ENCODE data around the gene CAMK1D. TPM values are rescaled to one million over a fixed set of nuclear protein-coding genes. Genes with fewer than 3 reads are reported as not detected.

Gene CAMK1D
- total RNA-seq, 2 experiments from 2014 or later: 19.0 to 25.6 TPM

- POLR2A ChIA-PET: no interaction called here
- intact Hi-C loops (cut with micrococcal nuclease; ENCODE audit: unreplicated experiment): loop anchor here (5.0 kb wide), 1 partner anchor 167 kb away; no protein-coding TSS in a partner anchor
- CTCF ChIA-PET (ENCODE audit: unreplicated experiment): no interaction called here
- Histone ChIP-seq H3K79me2 (ENCODE audit: insufficient read depth, low read depth, low read length) (no peaks in the 10 kb centered on the region; the same call in 1 of the 2 replicates), H3K4me1 (ENCODE audit: insufficient read depth, low read length, poor library complexity, severe bottlenecking) (peaks cover 19% of the 10 kb centered on the region), H4K20me1 (ENCODE audit: insufficient read depth, low read length) (no peaks in the 10 kb centered on the region), H3K9me2 (ENCODE audit: insufficient read depth, low read length) (no peaks in the 10 kb centered on the region), H3K4me2 (ENCODE audit: low read length) (no peak overlapping the region), H2AFZ (ENCODE audit: low read length) (no peak overlapping the region), H3K36me3 (ENCODE audit: insufficient read depth, low read length) (no peaks in the 10 kb centered on the region), H3K27ac (ENCODE audit: low read depth, low read length, poor library complexity, severe bottlenecking) (no peak overlapping the region), H3K9me3 (ENCODE audit: low read length) (no peaks in the 10 kb centered on the region), H3K4me3 (ENCODE audit: low read depth, low read length, poor library complexity, severe bottlenecking) (no peak overlapping the region)
- DNase-seq (ENCODE audit: low spot score): no peak
- BruUV-seq (replicated peaks): no TSS peak
- TF ChIP-seq EZH2phosphoT487 (IDR thresholded peaks at IDR 0.05; ENCODE audit: borderline replicate concordance, low read depth, low read length) (no peak), CTCF (conservative IDR thresholded peaks at IDR 0.05; ENCODE audit: low read length) (no peak)
Measured at GRCh38 chr10:12489806-12490205, 140.5 kb downstream of the CAMK1D start.

DNA sequence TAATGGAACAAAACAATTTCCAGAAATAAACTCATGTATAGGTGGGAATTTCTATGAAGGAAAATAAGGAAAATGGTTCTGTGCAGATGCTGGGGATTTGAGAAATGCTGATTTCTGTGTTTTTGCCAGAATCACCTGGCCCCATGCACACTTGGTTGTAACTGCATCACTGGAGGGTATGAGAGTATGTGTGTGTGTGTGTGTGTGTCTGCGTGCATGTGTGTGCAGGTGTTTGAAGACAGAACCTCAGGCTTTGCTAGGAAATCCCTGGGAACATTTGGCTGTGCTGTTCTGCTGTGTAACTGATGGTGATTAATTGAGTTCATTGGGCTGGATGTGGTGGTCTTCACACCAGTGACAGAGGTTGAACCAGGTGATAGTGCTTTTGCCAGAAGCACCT lies 141.6 kb downstream of the CAMK1D start:
- POLR2A ChIA-PET: no interaction called here
- no peaks in the 10 kb centered on the region for H3K9me3 ChIP-seq (ENCODE audit: low read length)
- H3K4me1 ChIP-seq (ENCODE audit: insufficient read depth, low read length, poor library complexity, severe bottlenecking): peaks cover 8% of the 10 kb centered on the region
- BruUV-seq (replicated peaks): no TSS peak
- H3K27ac ChIP-seq (ENCODE audit: low read depth, low read length, poor library complexity, severe bottlenecking): no peak overlapping the region
- CTCF ChIA-PET (ENCODE audit: unreplicated experiment): no interaction called here
- no peak for DNase-seq (ENCODE audit: low spot score)
- H3K4me2 ChIP-seq (ENCODE audit: low read length): no peak overlapping the region
- no peaks in the 10 kb centered on the region for H3K36me3 ChIP-seq (ENCODE audit: insufficient read depth, low read length)
- H3K79me2 ChIP-seq (ENCODE audit: insufficient read depth, low read depth, low read length): no peaks in the 10 kb centered on the region
- intact Hi-C loops (cut with micrococcal nuclease; ENCODE audit: unreplicated experiment): no loop called here
- H2AFZ ChIP-seq (ENCODE audit: low read length): no peak overlapping the region
- H4K20me1 ChIP-seq (ENCODE audit: insufficient read depth, low read length): no peaks in the 10 kb centered on the region
- TF ChIP-seq CTCF (conservative IDR thresholded peaks at IDR 0.05; ENCODE audit: low read length) (no peak), EZH2phosphoT487 (IDR thresholded peaks at IDR 0.05; ENCODE audit: borderline replicate concordance, low read depth, low read length) (no peak)
- no peak overlapping the region for H3K4me3 ChIP-seq (ENCODE audit: low read depth, low read length, poor library complexity, severe bottlenecking)
- H3K9me2 ChIP-seq (ENCODE audit: insufficient read depth, low read length): no peaks in the 10 kb centered on the region

DNA sequence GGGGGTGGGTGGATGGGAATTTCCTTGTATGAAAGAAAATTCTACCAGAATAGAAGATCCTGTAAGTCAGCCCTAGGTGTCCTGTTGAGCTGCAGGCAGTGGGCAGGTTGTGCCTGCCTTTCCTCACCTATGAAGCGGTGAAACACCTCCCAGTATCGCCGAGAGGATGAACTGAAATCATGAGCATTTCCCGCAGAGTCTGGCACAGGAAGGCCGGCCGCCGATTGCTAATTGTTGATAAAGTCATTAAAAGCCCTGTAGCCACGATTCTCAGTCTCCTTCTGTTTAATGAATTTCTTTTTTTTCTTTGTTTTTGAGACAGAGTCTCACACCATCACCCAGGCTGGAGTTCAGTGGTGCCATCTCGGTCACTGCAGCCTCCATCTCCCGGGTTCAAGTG lies 142.1 kb downstream of the CAMK1D start:
- Histone ChIP-seq H3K36me3 (ENCODE audit: insufficient read depth, low read length) (no peaks in the 10 kb centered on the region), H3K9me2 (ENCODE audit: insufficient read depth, low read length) (no peaks in the 10 kb centered on the region), H3K4me1 (ENCODE audit: insufficient read depth, low read length, poor library complexity, severe bottlenecking) (peaks cover 4% of the 10 kb centered on the region), H3K27ac (ENCODE audit: low read depth, low read length, poor library complexity, severe bottlenecking) (no peak overlapping the region), H3K4me3 (ENCODE audit: low read depth, low read length, poor library complexity, severe bottlenecking) (no peak overlapping the region), H3K4me2 (ENCODE audit: low read length) (no peak overlapping the region), H4K20me1 (ENCODE audit: insufficient read depth, low read length) (no peaks in the 10 kb centered on the region), H3K9me3 (ENCODE audit: low read length) (no peaks in the 10 kb centered on the region), H2AFZ (ENCODE audit: low read length) (no peak overlapping the region), H3K79me2 (ENCODE audit: insufficient read depth, low read depth, low read length) (no peaks in the 10 kb centered on the region)
- no TSS peak for BruUV-seq (replicated peaks)
- intact Hi-C loops (cut with micrococcal nuclease; ENCODE audit: unreplicated experiment): no loop called here
- ChIA-PET CTCF (ENCODE audit: unreplicated experiment) (no interaction called here), POLR2A (no interaction called here)
- TF ChIP-seq EZH2phosphoT487 (IDR thresholded peaks at IDR 0.05; ENCODE audit: borderline replicate concordance, low read depth, low read length) (no peak), CTCF (conservative IDR thresholded peaks at IDR 0.05; ENCODE audit: low read length) (no peak)
- no peak for DNase-seq (ENCODE audit: low spot score)

Measured in OCI-LY7 (cell line).